Gastrocnemius medialis (tissue), 4 donors: ENCODE results near the gene ERC2. TPM values are rescaled to one million over a fixed set of nuclear protein-coding genes. Genes with fewer than 3 reads are reported as not detected.

Source experiments
- ATAC-seq, 2 donors: fragments of 150-250 bp; one replicate each; pipeline ENCODE4 v1.9.1; 2016
- DNase-seq, 2 donors: peaks; one replicate each; pipeline ENCODE4 v3.0.0-alpha.2; 2019
- H3K27ac ChIP-seq, 4 donors: fragments of 200-600 bp; sonication (generic); 1 replicate in 1 of 4; 2 replicates in 3 of 4; pipeline ENCODE4 v1.5.1; 2016 to 2018; ENCODE audit warnings: mild to moderate bottlenecking in 2 of 4, moderate library complexity in 1 of 4
- H3K27me3 ChIP-seq, 3 donors: fragments of 200-600 bp; sonication (generic) in 2 of 3; 1 replicate in 1 of 3; 2 replicates in 2 of 3; pipeline versions ENCODE4 v1.5.1 to v1.6.0; 2016 to 2019; ENCODE audit warnings: mild to moderate bottlenecking in 1 of 3, moderate library complexity in 1 of 3
- H3K36me3 ChIP-seq, 2 donors: fragments of 200-600 bp; sonication (generic) in 1 of 2; one replicate each; pipeline ENCODE4 v1.5.1; 2017 to 2018
- H3K4me1 ChIP-seq, 2 donors: fragments of 200-600 bp; sonication (generic) in 1 of 2; one replicate each; pipeline ENCODE4 v1.5.1; 2016 to 2017; ENCODE audit warnings: mild to moderate bottlenecking in 2 of 2
- H3K4me3 ChIP-seq, 4 donors: fragments of 200-600 bp; sonication (generic) in 3 of 4; 1 replicate in 1 of 4; 2 replicates in 3 of 4; pipeline ENCODE4 v1.5.1; 2016 to 2019; ENCODE audit warnings: mild to moderate bottlenecking in 2 of 4
- H3K9me3 ChIP-seq, 3 donors: fragments of 200-600 bp; sonication (generic) in 2 of 3; 1 replicate in 1 of 3; 2 replicates in 2 of 3; pipeline ENCODE4 v1.5.1; 2016 to 2019
- POLR2A ChIP-seq, 2 donors: fragments of 450-650 bp; IDR thresholded peaks; one replicate each; pipeline ENCODE4 v1.6.1; 2017; ENCODE audit warnings: antibody characterized with exemption in 2 of 2, mild to moderate bottlenecking in 2 of 2, moderate library complexity in 2 of 2
- in situ Hi-C, 4 donors: fragments of 200-750 bp; cut with MboI; loops; one replicate each; pipeline versions ENCODE4 v1.15.0 to v1.8.0; 2017; ENCODE audit warnings: low sequenced_read_pairs in 4 of 4
- intact Hi-C: fragments of 100-400 bp; cut with DNase I; formaldehyde crosslinking; loops from one replicate; pipeline ENCODE4 v1.15.1; 2023; ENCODE audit warnings: low total_unique reads
- total RNA-seq, 4 donors: library from RNA; depleted of rRNA; stranded (reverse); fragments of >200 nt; gene quantifications; one replicate each; pipeline versions ENCODE4 v1.1.0 to v1.2.3, GENCODE V29; 2016
- TF ChIP-seq, protein P1 (sequence below), 5 experiments: fragments of 450-650 bp in 3 of 5; fragments of 200-600 bp in 2 of 5; sonication (generic) in 2 of 5; IDR thresholded peaks in 4 of 5; conservative IDR thresholded peaks in 1 of 5; 1 replicate in 4 of 5; 2 replicates in 1 of 5; pipeline ENCODE4 v1.5.1; 2016 to 2019; ENCODE audit warnings: antibody characterized with exemption in 5 of 5, mild to moderate bottlenecking in 3 of 5, moderate library complexity in 3 of 5

Gene ERC2
- total RNA-seq, 4 donors from 2014 or later = not detected

GRCh38 chr3:56339671-56340070, 128.6 kb downstream of the ERC2 start:
- Histone ChIP-seq H3K9me3 (no peaks in the 10 kb centered on the region), H3K27me3 (peaks cover 0 to 3% (median 0%) of the 10 kb centered on the region in 3 donors), H3K4me3 (no peak overlapping the region), H3K27ac (no peak overlapping the region), H3K36me3 (no peaks in the 10 kb centered on the region), H3K4me1 (no peaks in the 10 kb centered on the region)
- intact Hi-C loops (no loop called here), in situ Hi-C loops (no loop called here)
- no peak for DNase-seq
- no peak for TF ChIP-seq POLR2A (IDR thresholded peaks at IDR 0.05)
- TF ChIP-seq, protein P1, sequence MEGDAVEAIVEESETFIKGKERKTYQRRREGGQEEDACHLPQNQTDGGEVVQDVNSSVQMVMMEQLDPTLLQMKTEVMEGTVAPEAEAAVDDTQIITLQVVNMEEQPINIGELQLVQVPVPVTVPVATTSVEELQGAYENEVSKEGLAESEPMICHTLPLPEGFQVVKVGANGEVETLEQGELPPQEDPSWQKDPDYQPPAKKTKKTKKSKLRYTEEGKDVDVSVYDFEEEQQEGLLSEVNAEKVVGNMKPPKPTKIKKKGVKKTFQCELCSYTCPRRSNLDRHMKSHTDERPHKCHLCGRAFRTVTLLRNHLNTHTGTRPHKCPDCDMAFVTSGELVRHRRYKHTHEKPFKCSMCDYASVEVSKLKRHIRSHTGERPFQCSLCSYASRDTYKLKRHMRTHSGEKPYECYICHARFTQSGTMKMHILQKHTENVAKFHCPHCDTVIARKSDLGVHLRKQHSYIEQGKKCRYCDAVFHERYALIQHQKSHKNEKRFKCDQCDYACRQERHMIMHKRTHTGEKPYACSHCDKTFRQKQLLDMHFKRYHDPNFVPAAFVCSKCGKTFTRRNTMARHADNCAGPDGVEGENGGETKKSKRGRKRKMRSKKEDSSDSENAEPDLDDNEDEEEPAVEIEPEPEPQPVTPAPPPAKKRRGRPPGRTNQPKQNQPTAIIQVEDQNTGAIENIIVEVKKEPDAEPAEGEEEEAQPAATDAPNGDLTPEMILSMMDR (IDR thresholded peaks at IDR 0.05 in 4 of 5, conservative IDR thresholded peaks at IDR 0.05 in 1 of 5) = no peak
- ATAC-seq = no peak

- Histone ChIP-seq H3K36me3 (no peaks in the 10 kb centered on the region), H3K4me1 (no peaks in the 10 kb centered on the region), H3K4me3 (no peak overlapping the region), H3K27me3 (peaks cover 0 to 3% (median 0%) of the 10 kb centered on the region in 3 donors), H3K27ac (no peak overlapping the region), H3K9me3 (no peaks in the 10 kb centered on the region)
- in situ Hi-C loops (no loop called here), intact Hi-C loops (no loop called here)
- ATAC-seq = no peak
- TF ChIP-seq, protein P1 (IDR thresholded peaks at IDR 0.05 in 4 of 5, conservative IDR thresholded peaks at IDR 0.05 in 1 of 5) = no peak
- no peak for TF ChIP-seq POLR2A (IDR thresholded peaks at IDR 0.05)
- DNase-seq = no peak
These were observed 129.0 kb downstream of the ERC2 start for GRCh38 chr3:56339244-56339643.

GRCh38 chr3:56336023-56336422, 132.2 kb downstream of the ERC2 start:
- TF ChIP-seq POLR2A (IDR thresholded peaks at IDR 0.05) = no peak
- TF ChIP-seq, protein P1 (IDR thresholded peaks at IDR 0.05 in 4 of 5, conservative IDR thresholded peaks at IDR 0.05 in 1 of 5) = no peak
- Histone ChIP-seq H3K27me3 (no peaks in the 10 kb centered on the region), H3K27ac (no peak overlapping the region), H3K9me3 (no peaks in the 10 kb centered on the region), H3K4me3 (no peak overlapping the region), H3K4me1 (no peaks in the 10 kb centered on the region), H3K36me3 (no peaks in the 10 kb centered on the region)
- intact Hi-C loops (no loop called here), in situ Hi-C loops (no loop called here)
- DNase-seq (no peak), ATAC-seq (no peak)

GRCh38 chr3:56324473-56324872, 143.8 kb downstream of the ERC2 start:
- DNase-seq (no peak), ATAC-seq (no peak)
- Histone ChIP-seq H3K4me3 (no peak overlapping the region), H3K27me3 (no peaks in the 10 kb centered on the region), H3K4me1 (no peaks in the 10 kb centered on the region), H3K27ac (no peak overlapping the region), H3K9me3 (no peaks in the 10 kb centered on the region), H3K36me3 (no peaks in the 10 kb centered on the region)
- intact Hi-C loops = no loop called here
- in situ Hi-C loops = no loop called here
- no peak for TF ChIP-seq POLR2A (IDR thresholded peaks at IDR 0.05)
- TF ChIP-seq, protein P1 (IDR thresholded peaks at IDR 0.05 in 4 of 5, conservative IDR thresholded peaks at IDR 0.05 in 1 of 5) = no peak

DNA sequence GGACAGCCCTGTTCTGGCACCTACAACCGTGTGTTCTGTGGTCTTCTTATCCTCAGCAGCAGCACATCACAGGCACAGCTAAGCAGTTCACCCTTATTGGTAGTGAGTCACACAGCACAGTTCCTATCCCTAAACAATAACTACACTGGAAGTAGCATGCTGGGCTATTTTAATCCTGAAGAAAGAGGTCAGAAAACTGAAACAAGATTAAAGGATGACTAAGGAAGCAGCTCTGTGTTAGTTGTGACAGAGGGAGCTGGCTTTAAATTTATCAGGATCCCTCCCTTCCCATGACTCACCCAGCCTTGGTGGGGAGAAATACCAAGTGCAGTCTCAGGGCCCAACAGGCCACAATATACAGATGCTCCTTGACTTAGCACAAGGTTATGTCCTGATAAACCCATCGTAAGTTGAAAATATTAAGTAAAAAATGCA, 144.3 kb downstream of the ERC2 start:
- no peaks in the 10 kb centered on the region for H3K4me1 ChIP-seq
- H3K4me3 ChIP-seq = no peak overlapping the region
- TF ChIP-seq, protein P1 (IDR thresholded peaks at IDR 0.05 in 4 of 5, conservative IDR thresholded peaks at IDR 0.05 in 1 of 5) = no peak
- TF ChIP-seq POLR2A (IDR thresholded peaks at IDR 0.05) = no peak
- intact Hi-C loops = no loop called here
- in situ Hi-C loops = no loop called here
- no peaks in the 10 kb centered on the region for H3K27me3 ChIP-seq
- H3K27ac ChIP-seq = no peak overlapping the region
- ATAC-seq (no peak), DNase-seq (no peak)
- H3K36me3 ChIP-seq = no peaks in the 10 kb centered on the region
- no peaks in the 10 kb centered on the region for H3K9me3 ChIP-seq
